Measurements from ENCODE around the gene GUCY1A1.

The GUCY1A1 gene

DNA sequence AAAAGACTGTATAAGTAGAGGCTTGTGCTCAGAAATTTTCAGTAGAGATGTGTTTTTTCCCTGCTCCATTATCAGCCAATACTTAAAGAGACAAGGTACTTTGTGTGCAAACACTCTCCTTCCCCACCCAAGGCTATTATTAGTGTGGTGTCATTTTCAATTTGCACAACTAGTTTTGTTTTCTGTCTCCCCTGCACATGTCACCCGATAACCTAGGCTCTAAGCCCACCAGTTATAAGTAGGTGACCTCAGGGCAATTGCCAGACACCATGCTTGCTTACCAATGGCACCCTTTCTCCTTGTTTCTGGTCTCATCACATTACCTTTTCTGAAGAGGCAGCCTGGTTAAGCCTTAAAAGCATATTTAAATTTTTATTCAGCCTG lies 8.0 kb upstream of the GUCY1A1 start:
- H3K9ac ChIP-seq (ENCODE audit: low read length), result peak overlapping the region; percentile 17; the same call in 1 of the 2 replicates

GRCh38 chr4:155659176-155659575 lies 7.5 kb upstream of the GUCY1A1 start:
- H3F3A ChIP-seq (ENCODE audit: insufficient read depth, low read length), result peaks cover 9% of the 10 kb centered on the region
- peak overlapping the region; percentile 83 for H3K4me2 ChIP-seq (ENCODE audit: low read depth, low read length)
- peak; percentile 35 for DNase-seq
- H3K4me3 ChIP-seq (ENCODE audit: low read length), result peak overlapping the region; percentile 26; the same call in 1 of the 2 replicates
- TF ChIP-seq CTCF (IDR thresholded peaks at IDR 0.05; ENCODE audit: low read length) (no peak), EZH2 (optimal IDR thresholded peaks at IDR 0.05; ENCODE audit: low read depth, low read length) (no peak), EZH2phosphoT487 (IDR thresholded peaks at IDR 0.05; ENCODE audit: low read length) (no peak)
- H3K9me2 ChIP-seq (replicated peaks; ENCODE audit: insufficient read depth, low read length), result no peaks in the 10 kb centered on the region
- H3K36me3 ChIP-seq (replicated peaks; ENCODE audit: insufficient read depth, low read length), result no peaks in the 10 kb centered on the region
- peak overlapping the region; percentile 47; the same call in 1 of the 2 replicates for H3K27ac ChIP-seq (ENCODE audit: low read length)
- H3K4me1 ChIP-seq (ENCODE audit: low read length), result peaks cover 21% of the 10 kb centered on the region; the same call in 1 of the 2 replicates
- H3K9ac ChIP-seq (ENCODE audit: low read length), result peak overlapping the region; percentile 17; the same call in 1 of the 2 replicates
- H3K27me3 ChIP-seq (replicated peaks; ENCODE audit: insufficient read depth, low read length), result no peaks in the 10 kb centered on the region
- H3K79me2 ChIP-seq (ENCODE audit: low read length), result no peaks in the 10 kb centered on the region
- peak overlapping the region; percentile 46 for H2AFZ ChIP-seq (ENCODE audit: low read length)
- no peaks in the 10 kb centered on the region for H4K20me1 ChIP-seq (ENCODE audit: insufficient read depth, low read length)
- H3K9me3 ChIP-seq (replicated peaks; ENCODE audit: insufficient read depth, low read length), result no peaks in the 10 kb centered on the region

More for the DNA sequence above, 8.0 kb upstream of the GUCY1A1 start:
- Histone ChIP-seq H4K20me1 (ENCODE audit: insufficient read depth, low read length) (no peaks in the 10 kb centered on the region), H2AFZ (ENCODE audit: low read length) (peak overlapping the region; percentile 46), H3K9me2 (replicated peaks; ENCODE audit: insufficient read depth, low read length) (no peaks in the 10 kb centered on the region), H3K27me3 (replicated peaks; ENCODE audit: insufficient read depth, low read length) (no peaks in the 10 kb centered on the region), H3K4me2 (ENCODE audit: low read depth, low read length) (peak overlapping the region; percentile 83), H3K79me2 (ENCODE audit: low read length) (no peaks in the 10 kb centered on the region), H3K9me3 (replicated peaks; ENCODE audit: insufficient read depth, low read length) (no peaks in the 10 kb centered on the region), H3K4me3 (ENCODE audit: low read length) (peak overlapping the region; percentile 26; the same call in 1 of the 2 replicates), H3K36me3 (replicated peaks; ENCODE audit: insufficient read depth, low read length) (no peaks in the 10 kb centered on the region), H3K27ac (ENCODE audit: low read length) (peak overlapping the region; percentile 47; the same call in 1 of the 2 replicates), H3K4me1 (ENCODE audit: low read length) (peaks cover 21% of the 10 kb centered on the region; the same call in 1 of the 2 replicates), H3F3A (ENCODE audit: insufficient read depth, low read length) (peaks cover 9% of the 10 kb centered on the region)
- TF ChIP-seq EZH2 (optimal IDR thresholded peaks at IDR 0.05; ENCODE audit: low read depth, low read length), result no peak
- TF ChIP-seq CTCF (IDR thresholded peaks at IDR 0.05; ENCODE audit: low read length), result no peak
- DNase-seq, result peak; percentile 36

- H3K27me3 ChIP-seq (replicated peaks; ENCODE audit: insufficient read depth, low read length), result no peaks in the 10 kb centered on the region
- H3F3A ChIP-seq (ENCODE audit: insufficient read depth, low read length), result peaks cover 9% of the 10 kb centered on the region
- no peak for TF ChIP-seq CTCF (IDR thresholded peaks at IDR 0.05; ENCODE audit: low read length)
- TF ChIP-seq EZH2 (optimal IDR thresholded peaks at IDR 0.05; ENCODE audit: low read depth, low read length), result no peak
- TF ChIP-seq EZH2phosphoT487 (IDR thresholded peaks at IDR 0.05; ENCODE audit: low read length), result no peak
- H3K4me1 ChIP-seq (ENCODE audit: low read length), result peaks cover 21% of the 10 kb centered on the region; the same call in 1 of the 2 replicates
- H4K20me1 ChIP-seq (ENCODE audit: insufficient read depth, low read length), result no peaks in the 10 kb centered on the region
- H3K36me3 ChIP-seq (replicated peaks; ENCODE audit: insufficient read depth, low read length), result no peaks in the 10 kb centered on the region
- no peak for DNase-seq
- 0 out of 2 replicates have a peak overlapping the region, but pooled peaks have one; percentile 14 for H3K4me2 ChIP-seq (ENCODE audit: low read depth, low read length)
- no peak overlapping the region for H3K27ac ChIP-seq (ENCODE audit: low read length)
- no peaks in the 10 kb centered on the region for H3K79me2 ChIP-seq (ENCODE audit: low read length)
- H2AFZ ChIP-seq (ENCODE audit: low read length), result no peak overlapping the region
- H3K4me3 ChIP-seq (ENCODE audit: low read length), result no peak overlapping the region
- H3K9me2 ChIP-seq (replicated peaks; ENCODE audit: insufficient read depth, low read length), result no peaks in the 10 kb centered on the region
- no peaks in the 10 kb centered on the region for H3K9me3 ChIP-seq (replicated peaks; ENCODE audit: insufficient read depth, low read length)
- H3K9ac ChIP-seq (ENCODE audit: low read length), result no peak overlapping the region
Measured at GRCh38 chr4:155660436-155660835, 6.2 kb upstream of the GUCY1A1 start.
